Epithelial cell of esophagus (primary cell): ENCODE data around the gene MXRA7.

Experiments
- DNase-seq: peaks from one replicate; pipeline ENCODE4 v3.0.0; 2010; ENCODE audit warnings: low read depth
- H3K4me3 ChIP-seq: 2 replicates; pipeline ENCODE4 v1.5.1; 2011; ENCODE audit warnings: mild to moderate bottlenecking, low read length, control low read depth
- CTCF ChIP-seq: IDR thresholded peaks from 2 replicates; pipeline ENCODE4 v1.5.1; 2011; ENCODE audit warnings: low read depth, mild to moderate bottlenecking, low read length, control low read depth, inconsistent platforms; ENCODE audit not compliant: insufficient read depth; ENCODE audit errors: missing control alignments

MXRA7 gene

GRCh38 chr17:76635039-76635438 is 75.7 kb downstream of the MXRA7 start:
- no peak for DNase-seq
- H3K4me3 ChIP-seq = no peak overlapping the region
- TF ChIP-seq CTCF = no peak

- DNase-seq = no peak
- no peak overlapping the region for H3K4me3 ChIP-seq
- TF ChIP-seq CTCF = no peak
Measured at GRCh38 chr17:76633628-76634328, 77.0 kb downstream of the MXRA7 start.

GRCh38 chr17:76631821-76632565 is 78.8 kb downstream of the MXRA7 start:
- DNase-seq = peak; percentile 83
- no peak for TF ChIP-seq CTCF
- H3K4me3 ChIP-seq = no peak overlapping the region

- no peak overlapping the region for H3K4me3 ChIP-seq
- DNase-seq = no peak
- TF ChIP-seq CTCF = no peak
Measured at GRCh38 chr17:76630151-76630550, 80.6 kb downstream of the MXRA7 start.
